GM12878 (cell line): ENCODE data around the gene RAB12. TPM values are rescaled to one million over a fixed set of nuclear protein-coding genes. Genes with fewer than 3 reads are reported as not detected.

ENCODE experiments used
- ATAC-seq: fragments of 200-7000 bp; cut with Tn5 transposase; 3 replicates; pipeline ENCODE4 v1.9.1; 2020; ENCODE audit warnings: mild to moderate bottlenecking, moderate library complexity
- BruUV-seq: library from RNA; stranded (reverse); fragments of 400-500 nt; replicated peaks from 2 replicates; lab custom pipeline; 2021; lab: Mats Ljungman, UMichigan
- CTCF ChIA-PET: fragments of 300-600 bp; sonication (Branson Sonifier 250); formaldehyde crosslinking; extraction: SDS; loops from one replicate; lab custom pipeline; 2021; ENCODE audit warnings: inconsistent platforms; lab: Yijun Ruan, JAX
- POLR2A ChIA-PET: fragments of 350-600 bp; formaldehyde crosslinking; extraction: SDS; loops from one replicate; lab custom pipeline; 2021; ENCODE audit warnings: inconsistent platforms; lab: Charles Lee
- RAD21 ChIA-PET: fragments of 300-600 bp; sonication (Branson Sonifier 250); formaldehyde crosslinking; loops from one replicate; lab custom pipeline; 2023; ENCODE audit warnings: antibody characterized with exemption; ENCODE audit not compliant: unreplicated experiment; lab: Charles Lee
- SMC1A ChIA-PET: fragments of 300-600 bp; sonication (Branson Sonifier 250); formaldehyde crosslinking; loops from one replicate; lab custom pipeline; 2023; ENCODE audit not compliant: unreplicated experiment, uncharacterized antibody; lab: Charles Lee
- DNase-seq: peaks from one replicate; pipeline ENCODE4 v3.0.0-alpha.2; 2011; ENCODE audit warnings: low read depth, low spot score
- FAIRE-seq: peaks from 3 replicates; lab custom pipeline; 2011; peaks lifted over from hg19 to GRCh38; lab: Jason Lieb, UNC
- H2AFZ ChIP-seq: 2 replicates; pipeline ENCODE4 v1.6.0; 2011; ENCODE audit warnings: low read depth, low read length, control low read depth; ENCODE audit not compliant: control insufficient read depth
- H3K27ac ChIP-seq: 2 replicates; pipeline ENCODE4 v1.5.1; 2011; ENCODE audit warnings: control low read depth; ENCODE audit not compliant: control insufficient read depth, insufficient read depth
- H3K27me3 ChIP-seq, 2 experiments: replicated peaks in 1 of 2; 2 replicates each; pipeline versions ENCODE4 v1.6.0 to v1.6.1; 2011; ENCODE audit warnings: low read length in 1 of 2; ENCODE audit not compliant: control insufficient read depth in 2 of 2, insufficient read depth in 2 of 2
- H3K36me3 ChIP-seq, 2 experiments: 2 replicates each; pipeline ENCODE4 v1.5.1; 2011; ENCODE audit warnings: low read length in 1 of 2; ENCODE audit not compliant: control insufficient read depth in 2 of 2, insufficient read depth in 2 of 2
- H3K4me1 ChIP-seq: 2 replicates; pipeline ENCODE4 v1.6.1; 2011; ENCODE audit warnings: mild to moderate bottlenecking, low read length, moderate library complexity, mixed read lengths; ENCODE audit not compliant: control insufficient read depth, insufficient read depth
- H3K4me2 ChIP-seq: 2 replicates; pipeline ENCODE4 v1.6.0; 2011; ENCODE audit warnings: control low read depth; ENCODE audit not compliant: control insufficient read depth, insufficient read depth
- H3K4me3 ChIP-seq: fragments of 200-600 bp; sonication (generic); 2 replicates; pipeline ENCODE4 v1.5.1; 2016
- H3K79me2 ChIP-seq: 2 replicates; pipeline ENCODE4 v1.6.0; 2011; ENCODE audit warnings: low read length; ENCODE audit not compliant: control insufficient read depth, insufficient read depth
- H3K9ac ChIP-seq: 2 replicates; pipeline ENCODE4 v1.8.0; 2011; ENCODE audit warnings: low read length, control low read depth, mixed read lengths; ENCODE audit not compliant: control insufficient read depth, insufficient read depth
- H3K9me3 ChIP-seq: replicated peaks from 3 replicates; pipeline ENCODE4 v1.5.1; 2011; ENCODE audit warnings: mild to moderate bottlenecking, low read length; ENCODE audit not compliant: control insufficient read depth, insufficient read depth
- H4K20me1 ChIP-seq: 2 replicates; pipeline ENCODE4 v1.6.0; 2011; ENCODE audit not compliant: control insufficient read depth, insufficient read depth
- ATF3 ChIP-seq: IDR thresholded peaks from 2 replicates; pipeline ENCODE4 v1.6.1; 2011; ENCODE audit warnings: low read depth, mild to moderate bottlenecking, low read length, moderate library complexity, borderline replicate concordance; ENCODE audit errors: extremely low read depth
- CHD1 ChIP-seq: IDR thresholded peaks from 2 replicates; pipeline ENCODE4 v1.6.1; 2012; ENCODE audit warnings: low read depth, low read length, improper control_type of control experiment
- FOXM1 ChIP-seq: IDR thresholded peaks from 2 replicates; pipeline ENCODE4 v1.6.1; 2012; ENCODE audit warnings: low read depth, mild to moderate bottlenecking, inconsistent platforms, low read length, moderate library complexity
- IRF3 ChIP-seq: fragments of 450-650 bp; IDR thresholded peaks from 2 replicates; pipeline ENCODE4 v1.6.1; 2014; ENCODE audit warnings: mild to moderate bottlenecking
- LARP7 ChIP-seq: fragments of 450-650 bp; IDR thresholded peaks from 2 replicates; pipeline ENCODE4 v1.6.1; 2017; ENCODE audit warnings: mild to moderate bottlenecking
- MXI1 ChIP-seq: fragments of 150-350 bp; IDR thresholded peaks from 2 replicates; pipeline ENCODE4 v1.6.1; 2011; ENCODE audit warnings: low read depth, mild to moderate bottlenecking, inconsistent platforms, low read length, improper control_type of control experiment
- PKNOX1 ChIP-seq: fragments of 450-650 bp; IDR thresholded peaks from 2 replicates; pipeline ENCODE4 v1.6.1; 2016; ENCODE audit warnings: mild to moderate bottlenecking
- PML ChIP-seq: IDR thresholded peaks from 2 replicates; pipeline ENCODE4 v1.6.1; 2012; ENCODE audit warnings: low read length, inconsistent platforms
- POLR2AphosphoS2 ChIP-seq: IDR thresholded peaks from 2 replicates; pipeline ENCODE4 v1.6.1; 2011; ENCODE audit warnings: low read depth, mild to moderate bottlenecking, low read length, improper control_type of control experiment, moderate library complexity
- SMAD1 ChIP-seq: fragments of 450-650 bp; IDR thresholded peaks from 2 replicates; pipeline ENCODE4 v1.6.1; 2018; ENCODE audit warnings: mild to moderate bottlenecking, low read depth; ENCODE audit not compliant: partially characterized antibody
- SMARCA5 ChIP-seq: fragments of 450-650 bp; IDR thresholded peaks from 2 replicates; pipeline ENCODE4 v1.6.1; 2017; ENCODE audit warnings: mild to moderate bottlenecking
- TCF3 ChIP-seq: IDR thresholded peaks from 2 replicates; pipeline ENCODE4 v1.6.1; 2012; ENCODE audit warnings: low read depth, mild to moderate bottlenecking, low read length, borderline replicate concordance; ENCODE audit not compliant: insufficient read depth
- ZBTB40 ChIP-seq: fragments of 450-650 bp; IDR thresholded peaks from 2 replicates; pipeline ENCODE4 v1.6.1; 2016; ENCODE audit warnings: mild to moderate bottlenecking, moderate library complexity, borderline replicate concordance
- ZNF384 ChIP-seq: IDR thresholded peaks from 2 replicates; pipeline ENCODE4 v1.6.1; 2012; ENCODE audit warnings: low read depth, mild to moderate bottlenecking, low read length, improper control_type of control experiment, borderline replicate concordance
- whole genome bisulfite sequencing: methylation state at CpG from one replicate; pipeline ENCODE4 v1.1.6; 2016; ENCODE audit warnings: low lambda C conversion rate; ENCODE audit not compliant: insufficient replicate concordance, insufficient coverage; ENCODE audit errors: missing lambda C conversion rate; 5-methylcytosine and 5-hydroxymethylcytosine counted together
- in situ Hi-C: fragments of 300-500 bp; cut with MboI; formaldehyde crosslinking; loops from 9 replicates; pipeline ENCODE4 v1.14.3; 2018; ENCODE audit warnings: mixed read lengths
- intact Hi-C: fragments of 100-400 bp; cut with micrococcal nuclease; formaldehyde crosslinking; loops from one replicate; pipeline ENCODE4 v1.14.2; 2022; ENCODE audit not compliant: unreplicated experiment
- polyA plus RNA-seq, 11 experiments: library from polyadenylated mRNA; depleted of rRNA in 4 of 11; unstranded in 6 of 11; stranded (reverse) in 5 of 11; fragments of >200 nt; fragmentation: Nextera tagmentation in 4 of 11; fragmentation: Illumina TruSeq in 1 of 11; extraction: Ambion mirVana in 4 of 11; extraction: Trizol in 1 of 11; gene quantifications; 1 replicate in 1 of 11; 2 replicates in 10 of 11; pipeline versions ENCODE4 v1.2.1 to v1.2.3, GENCODE V29; 2011 to 2016; ENCODE audit warnings: inconsistent platforms in 2 of 11, missing spikeins in 2 of 11, low read depth in 1 of 11
- total RNA-seq, 4 experiments: library from RNA; depleted of rRNA in 3 of 4; stranded (reverse); fragments of >200 nt in 3 of 4; fragmentation: Illumina TruSeq in 1 of 4; extraction: Trizol in 1 of 4; gene quantifications; 2 replicates each; pipeline versions ENCODE4 v1.2.1 to v1.2.3, GENCODE V29; 2013 to 2021

RAB12 gene
- total and polyA plus RNA-seq, 10 of the 15 experiments (the other 5 are each of a cell fraction or from before 2014, with no cell fraction given): 0.71 to 29.8 (median 14.0) TPM

- H3K27ac ChIP-seq: peak overlapping the region; percentile 77
- ATAC-seq (peak; percentile 57), FAIRE-seq (no peak), DNase-seq (peak; percentile 71)
- H3K79me2 ChIP-seq: peaks cover 36% of the 10 kb centered on the region
- intact Hi-C loops (loop anchor here (1.0 to 10.0 kb wide), 2 partner anchors 130 to 537 kb away; no protein-coding TSS in a partner anchor), in situ Hi-C loops (loop anchor here (10.0 to 25.0 kb wide), 2 partner anchors 653 to 1304 kb away; partner anchors contain the start of gene VAPA)
- no peaks in the 10 kb centered on the region for H3K27me3 ChIP-seq
- H3K4me3 ChIP-seq: peak overlapping the region; percentile 85
- ChIA-PET SMC1A (interaction anchor here (0.6 kb wide), 1 partner anchor 46 kb away, joined by 3 read pairs; no protein-coding TSS in a partner anchor), RAD21 (interaction anchor here (1.5 kb wide), 1 partner anchor 9 kb away, joined by 4 read pairs; no protein-coding TSS in a partner anchor), POLR2A (no interaction called here), CTCF (interaction anchor here (0.9 to 1.3 kb wide), 5 partner anchors 8 to 130 kb away, joined by 3 to 6 read pairs (median 3); no protein-coding TSS in a partner anchor)
- no peaks in the 10 kb centered on the region for H3K9me3 ChIP-seq
- BruUV-seq: no TSS peak
- 20% methylated on average over 18 of the region's 18 CpGs for WGBS
- peaks cover 36% of the 10 kb centered on the region for H3K4me1 ChIP-seq
- peak overlapping the region; percentile 83 for H3K9ac ChIP-seq
- peak overlapping the region; percentile 74 for H2AFZ ChIP-seq
- peaks cover 10% of the 10 kb centered on the region for H4K20me1 ChIP-seq
- peak overlapping the region; percentile 88 for H3K4me2 ChIP-seq
- H3K36me3 ChIP-seq: peaks cover 0 to 5% of the 10 kb centered on the region in 2 experiments; a peak in 2 of 4 replicates
- TF ChIP-seq ZBTB40: no peak
- TF ChIP-seq POLR2AphosphoS2: no peak
- 0 out of 2 replicates have a peak, but pooled peaks have one; percentile 32 for TF ChIP-seq MXI1
- no peak for TF ChIP-seq IRF3
- TF ChIP-seq SMAD1: peak; percentile 38
- TF ChIP-seq PML: no peak
- no peak for TF ChIP-seq ATF3
- no peak; the same call in 1 of the 2 replicates for TF ChIP-seq PKNOX1
- TF ChIP-seq SMARCA5: peak; percentile 16; the same call in 1 of the 2 replicates
- no peak for TF ChIP-seq CHD1
- peak; percentile 27; the same call in 1 of the 2 replicates for TF ChIP-seq TCF3
- TF ChIP-seq FOXM1: 0 out of 2 replicates have a peak, but pooled peaks have one; percentile 32
- TF ChIP-seq LARP7: no peak
- TF ChIP-seq ZNF384: no peak
These were observed 1.2 kb upstream of the RAB12 start for GRCh38 chr18:8607776-8608742.
